ENCODE results near the gene NDST1. TPM values are rescaled to one million over a fixed set of nuclear protein-coding genes. Genes with fewer than 3 reads are reported as not detected.

Gene NDST1
- polyA plus RNA-seq, 1 of the 3 experiments (the other 2 are of a cell fraction), result 29.2 TPM

GRCh38 chr5:150561192-150561512 lies 53.2 kb downstream of the NDST1 start:
- no peak overlapping the region for H3K9ac ChIP-seq
- no peaks in the 10 kb centered on the region for H3K79me2 ChIP-seq (ENCODE audit: insufficient read depth)
- H3K4me1 ChIP-seq (ENCODE audit: control insufficient read depth in 1 of 2, insufficient read depth in 2 of 2, low read depth in 1 of 2, low read length in 1 of 2), result peaks cover 6 to 13% of the 10 kb centered on the region in 2 experiments; a peak in 2 of 4 replicates
- H3F3A ChIP-seq (replicated peaks; ENCODE audit: insufficient read depth), result no peaks in the 10 kb centered on the region
- H3K9me3 ChIP-seq, result peaks cover 3% of the 10 kb centered on the region; the same call in 1 of the 2 replicates
- H3K4me3 ChIP-seq (ENCODE audit: low read depth in 2 of 2, low read length in 1 of 2), result no peak overlapping the region; a peak in 1 of 4 replicates
- H3K36me3 ChIP-seq (replicated peaks in 1 of 2; ENCODE audit: control insufficient read depth in 1 of 2, insufficient read depth in 2 of 2, low read length in 1 of 2), result peaks cover 0 to 18% of the 10 kb centered on the region in 2 experiments
- TF ChIP-seq GABPA (IDR thresholded peaks at IDR 0.05; ENCODE audit: low read depth) (no peak), JUND (IDR thresholded peaks at IDR 0.05) (no peak), MEF2A (IDR thresholded peaks at IDR 0.05; ENCODE audit: borderline replicate concordance, low read depth) (no peak), USF2 (IDR thresholded peaks at IDR 0.05; ENCODE audit: borderline replicate concordance, low read depth, low read length) (no peak), CHD2 (IDR thresholded peaks at IDR 0.05; ENCODE audit: low read length, partially characterized antibody) (no peak), NRF1 (IDR thresholded peaks at IDR 0.05; ENCODE audit: low read depth, low read length) (no peak), FOSL2 (IDR thresholded peaks at IDR 0.05; ENCODE audit: borderline replicate concordance, low read depth) (no peak), FOXJ3 (CRISPR knock-in tag; IDR thresholded peaks at IDR 0.05) (no peak), TEAD4 (IDR thresholded peaks at IDR 0.05; ENCODE audit: borderline replicate concordance, insufficient read depth) (no peak)
- TF ChIP-seq, protein P1, sequence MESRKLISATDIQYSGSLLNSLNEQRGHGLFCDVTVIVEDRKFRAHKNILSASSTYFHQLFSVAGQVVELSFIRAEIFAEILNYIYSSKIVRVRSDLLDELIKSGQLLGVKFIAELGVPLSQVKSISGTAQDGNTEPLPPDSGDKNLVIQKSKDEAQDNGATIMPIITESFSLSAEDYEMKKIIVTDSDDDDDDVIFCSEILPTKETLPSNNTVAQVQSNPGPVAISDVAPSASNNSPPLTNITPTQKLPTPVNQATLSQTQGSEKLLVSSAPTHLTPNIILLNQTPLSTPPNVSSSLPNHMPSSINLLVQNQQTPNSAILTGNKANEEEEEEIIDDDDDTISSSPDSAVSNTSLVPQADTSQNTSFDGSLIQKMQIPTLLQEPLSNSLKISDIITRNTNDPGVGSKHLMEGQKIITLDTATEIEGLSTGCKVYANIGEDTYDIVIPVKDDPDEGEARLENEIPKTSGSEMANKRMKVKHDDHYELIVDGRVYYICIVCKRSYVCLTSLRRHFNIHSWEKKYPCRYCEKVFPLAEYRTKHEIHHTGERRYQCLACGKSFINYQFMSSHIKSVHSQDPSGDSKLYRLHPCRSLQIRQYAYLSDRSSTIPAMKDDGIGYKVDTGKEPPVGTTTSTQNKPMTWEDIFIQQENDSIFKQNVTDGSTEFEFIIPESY (IDR thresholded peaks at IDR 0.05; ENCODE audit: borderline replicate concordance, low read depth), result no peak
- no peak for DNase-seq
- ChIA-PET CTCF (interaction anchor here (0.7 to 7.6 kb wide), 49 partner anchors 9 to 286 kb away, joined by 3 to 160 read pairs (median 6); partner anchors contain the start of genes IRGM, MYOZ3, RBM22 and SMIM3), POLR2A (interaction anchor here (0.8 to 2.1 kb wide), 4 partner anchors 96 to 140 kb away, joined by 3 to 6 read pairs (median 3); partner anchors contain the start of genes MYOZ3 and RBM22)
- H4K20me1 ChIP-seq (ENCODE audit: insufficient read depth), result no peaks in the 10 kb centered on the region
- H3K27ac ChIP-seq (ENCODE audit: low read depth in 2 of 2, low read length in 1 of 2), result no peak overlapping the region
- no peaks in the 10 kb centered on the region for H3K9me2 ChIP-seq
- no peaks in the 10 kb centered on the region for H3K27me3 ChIP-seq (ENCODE audit: insufficient read depth)
- 68% methylated on average over 2 of the region's 2 CpGs for WGBS (ENCODE audit: low lambda C conversion rate)
- H3K4me2 ChIP-seq, result no peak overlapping the region
- no peak overlapping the region for H2AFZ ChIP-seq (ENCODE audit: low read depth)

GRCh38 chr5:150561571-150562275 lies 53.8 kb downstream of the NDST1 start:
- H3K27me3 ChIP-seq (ENCODE audit: insufficient read depth), result no peaks in the 10 kb centered on the region
- H3K4me1 ChIP-seq (ENCODE audit: control insufficient read depth in 1 of 2, insufficient read depth in 2 of 2, low read depth in 1 of 2, low read length in 1 of 2), result peaks cover 6 to 13% of the 10 kb centered on the region in 2 experiments; a peak in 2 of 4 replicates
- no peak overlapping the region for H3K4me2 ChIP-seq
- H3K27ac ChIP-seq (ENCODE audit: low read depth in 2 of 2, low read length in 1 of 2), result no peak overlapping the region; a peak in 1 of 4 replicates
- H2AFZ ChIP-seq (ENCODE audit: low read depth), result no peak overlapping the region
- H3F3A ChIP-seq (replicated peaks; ENCODE audit: insufficient read depth), result no peaks in the 10 kb centered on the region
- POLR2A ChIA-PET, result interaction anchor here (0.8 to 1.3 kb wide), 2 partner anchors 95 to 99 kb away, joined by 3 read pairs; partner anchors contain the start of gene MYOZ3
- no peaks in the 10 kb centered on the region for H3K9me2 ChIP-seq
- 58% methylated on average over 4 of the region's 4 CpGs for WGBS (ENCODE audit: low lambda C conversion rate)
- CTCF ChIA-PET, result interaction anchor here (0.6 to 7.6 kb wide), 44 partner anchors 8 to 285 kb away, joined by 3 to 160 read pairs (median 7); partner anchors contain the start of genes IRGM, MYOZ3, RBM22 and SMIM3
- H3K9ac ChIP-seq, result no peak overlapping the region
- no peaks in the 10 kb centered on the region for H4K20me1 ChIP-seq (ENCODE audit: insufficient read depth)
- TF ChIP-seq RAD21 (IDR thresholded peaks at IDR 0.05; ENCODE audit: low read length) (peak; percentile 28), TEAD4 (IDR thresholded peaks at IDR 0.05; ENCODE audit: borderline replicate concordance, insufficient read depth) (no peak), TCF12 (IDR thresholded peaks at IDR 0.05) (no peak)
- H3K79me2 ChIP-seq (ENCODE audit: insufficient read depth), result no peaks in the 10 kb centered on the region
- H3K4me3 ChIP-seq (ENCODE audit: low read depth in 2 of 2, low read length in 1 of 2), result no peak overlapping the region
- no peak for DNase-seq
- H3K9me3 ChIP-seq, result peaks cover 3% of the 10 kb centered on the region; the same call in 1 of the 2 replicates
- H3K36me3 ChIP-seq (replicated peaks in 1 of 2; ENCODE audit: control insufficient read depth in 1 of 2, insufficient read depth in 2 of 2, low read length in 1 of 2), result peaks cover 0 to 12% of the 10 kb centered on the region in 2 experiments
